SU-DHL-6 (cell line): ENCODE measurements around the gene SIK3.

Source experiments
- H2AFZ ChIP-seq: fragments of 200-600 bp; sonication (generic); 2 replicates; pipeline ENCODE4 v1.6.1; 2014; ENCODE audit warnings: low read depth, mild to moderate bottlenecking, moderate library complexity, mixed read lengths, antibody characterized with exemption, low read length; ENCODE audit not compliant: severe bottlenecking
- H3F3A ChIP-seq: fragments of 200-600 bp; shearing (Covaris generic); 2 replicates; pipeline ENCODE4 v1.6.0; 2016; ENCODE audit warnings: antibody characterized with exemption, mild to moderate bottlenecking; ENCODE audit not compliant: insufficient read depth
- H3K27ac ChIP-seq: fragments of 200-600 bp; sonication (generic); 2 replicates; pipeline ENCODE4 v1.5.1; 2016; ENCODE audit warnings: low read depth, mild to moderate bottlenecking, low read length, moderate library complexity, mixed read lengths
- H3K27me3 ChIP-seq: fragments of 200-600 bp; sonication (generic), shearing (Covaris generic); 2 replicates; pipeline ENCODE4 v1.6.0; 2014; ENCODE audit warnings: mild to moderate bottlenecking, low read length
- H3K36me3 ChIP-seq: fragments of 200-600 bp; sonication (generic); 2 replicates; pipeline ENCODE4 v1.6.1; 2014; ENCODE audit warnings: mild to moderate bottlenecking, low read length, mixed read lengths
- H3K4me2 ChIP-seq: fragments of 300-600, 200-600 bp; shearing (Covaris generic), sonication (generic); 2 replicates; pipeline ENCODE4 v1.6.0; 2014; ENCODE audit warnings: low read length, low read depth, mild to moderate bottlenecking; ENCODE audit not compliant: poor library complexity, severe bottlenecking
- H3K4me3 ChIP-seq: fragments of 200-600 bp; sonication (generic); 2 replicates; pipeline ENCODE4 v1.5.1; 2014; ENCODE audit warnings: antibody characterized with exemption, low read length, mild to moderate bottlenecking, mixed read lengths; ENCODE audit not compliant: insufficient read depth, poor library complexity, severe bottlenecking
- H3K79me2 ChIP-seq: fragments of 200-600 bp; sonication (generic); 2 replicates; pipeline ENCODE4 v1.6.1; 2014; ENCODE audit warnings: mild to moderate bottlenecking, low read length, moderate library complexity; ENCODE audit not compliant: insufficient read depth
- H3K9ac ChIP-seq: fragments of 200-600 bp; sonication (generic); 2 replicates; pipeline ENCODE4 v1.7.0; 2014; ENCODE audit warnings: mild to moderate bottlenecking, low read length
- H3K9me2 ChIP-seq: fragments of 200-600 bp; sonication (generic); replicated peaks from 2 replicates; pipeline ENCODE4 v1.6.1; 2014; ENCODE audit warnings: low read length; ENCODE audit not compliant: insufficient read depth
- H3K9me3 ChIP-seq: fragments of 200-600 bp; sonication (generic); 2 replicates; pipeline ENCODE4 v1.6.1; 2014; ENCODE audit warnings: low read length, mixed read lengths; ENCODE audit not compliant: insufficient read depth
- H4K20me1 ChIP-seq: fragments of 200-600 bp; sonication (generic); 2 replicates; pipeline ENCODE4 v1.6.1; 2014; ENCODE audit warnings: low read depth, mild to moderate bottlenecking, antibody characterized with exemption, low read length, moderate library complexity, mixed read lengths
- CTCF ChIP-seq: fragments of 200-600 bp; sonication (generic); IDR thresholded peaks from one replicate; pipeline ENCODE4 v1.5.1; 2017; ENCODE audit warnings: antibody characterized with exemption, mild to moderate bottlenecking, low read length, moderate library complexity; ENCODE audit not compliant: insufficient read depth, poor library complexity, severe bottlenecking
- EZH2phosphoT487 ChIP-seq: fragments of 200-600 bp; sonication (generic), shearing (Covaris generic); conservative IDR thresholded peaks from 2 replicates; pipeline ENCODE4 v1.6.1; 2018; ENCODE audit warnings: mild to moderate bottlenecking, antibody characterized with exemption, low read length, moderate library complexity, mixed read lengths

Gene SIK3

DNA sequence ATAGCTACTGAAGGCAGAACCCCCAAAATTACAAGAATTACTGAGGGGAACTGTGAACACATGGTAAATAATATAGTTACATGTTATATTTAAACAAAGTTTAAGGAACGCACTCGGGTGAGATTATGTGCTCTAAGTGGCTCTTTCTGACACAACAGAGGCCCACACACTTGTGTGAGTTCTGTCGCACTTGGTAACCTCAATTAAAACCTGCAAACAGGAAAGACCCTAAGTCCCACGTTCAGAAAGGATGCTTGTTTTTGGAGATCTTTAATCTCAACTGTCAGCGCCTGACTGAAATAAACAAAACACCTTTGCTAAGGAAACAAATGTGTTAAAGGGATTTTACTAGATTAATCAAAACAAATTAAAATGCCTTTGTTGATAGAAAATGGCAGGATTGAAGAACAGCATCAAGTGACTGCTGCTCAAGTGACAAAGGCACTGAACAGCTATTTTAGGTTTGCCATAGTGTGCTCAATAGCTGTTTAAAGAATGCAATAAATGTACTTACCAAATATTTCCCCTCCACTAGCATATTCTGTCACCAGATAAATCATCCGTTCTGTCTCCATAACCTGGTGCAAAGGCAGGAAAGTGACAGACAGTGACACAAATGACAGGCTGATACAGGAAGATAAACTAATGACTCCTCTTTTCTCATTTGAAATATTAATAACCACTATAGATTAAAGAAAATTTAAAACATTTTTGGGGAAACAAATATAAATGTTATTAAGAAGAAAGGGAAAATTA is 144.5 kb downstream of the SIK3 start:
- Histone ChIP-seq H3K27me3 (no peaks in the 10 kb centered on the region), H3F3A (peaks cover 39% of the 10 kb centered on the region), H3K9me2 (no peaks in the 10 kb centered on the region), H3K27ac (peak overlapping the region; percentile 77), H3K9me3 (no peaks in the 10 kb centered on the region), H3K36me3 (no peaks in the 10 kb centered on the region), H3K79me2 (peaks cover 4% of the 10 kb centered on the region), H2AFZ (peak overlapping the region; percentile 4), H3K4me2 (peak overlapping the region; percentile 91), H4K20me1 (no peaks in the 10 kb centered on the region), H3K4me3 (peak overlapping the region; percentile 32), H3K9ac (peak overlapping the region; percentile 52)
- TF ChIP-seq CTCF (no peak), EZH2phosphoT487 (no peak)

GRCh38 chr11:116951762-116952161 is 146.5 kb downstream of the SIK3 start:
- no peak for TF ChIP-seq EZH2phosphoT487
- TF ChIP-seq CTCF: no peak
- H3K27ac ChIP-seq: no peak overlapping the region
- H3K4me3 ChIP-seq: no peak overlapping the region
- H3K27me3 ChIP-seq: no peaks in the 10 kb centered on the region
- H3K9me3 ChIP-seq: no peaks in the 10 kb centered on the region
- H4K20me1 ChIP-seq: no peaks in the 10 kb centered on the region
- H3K36me3 ChIP-seq: no peaks in the 10 kb centered on the region
- H3K79me2 ChIP-seq: peaks cover 4% of the 10 kb centered on the region
- H2AFZ ChIP-seq: no peak overlapping the region
- H3F3A ChIP-seq: peaks cover 24% of the 10 kb centered on the region
- H3K4me2 ChIP-seq: no peak overlapping the region
- H3K9ac ChIP-seq: no peak overlapping the region
- H3K9me2 ChIP-seq: no peaks in the 10 kb centered on the region

DNA sequence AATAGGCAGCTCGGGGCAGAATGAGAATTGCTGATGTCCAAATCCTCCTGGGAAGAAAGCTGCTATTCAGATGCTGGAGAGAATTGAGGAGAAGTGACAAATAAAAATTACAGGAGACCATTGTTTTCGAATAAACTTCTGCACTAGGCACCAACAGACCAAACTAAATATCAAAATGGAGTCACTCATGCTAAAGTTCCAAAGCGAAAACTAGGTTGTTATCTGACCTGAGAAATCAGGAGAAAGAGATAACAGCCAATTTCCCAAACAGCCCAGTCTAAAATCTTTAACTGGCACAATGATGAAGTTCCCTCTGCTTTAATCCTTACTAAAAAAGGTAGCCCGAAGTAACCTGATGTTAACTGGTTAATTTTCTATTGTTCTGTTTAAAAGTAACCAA is 148.0 kb downstream of the SIK3 start:
- Histone ChIP-seq H2AFZ (no peak overlapping the region), H3K27ac (no peak overlapping the region), H3F3A (peaks cover 16% of the 10 kb centered on the region), H3K9me3 (no peaks in the 10 kb centered on the region), H3K27me3 (no peaks in the 10 kb centered on the region), H3K4me3 (no peak overlapping the region), H3K79me2 (peaks cover 4% of the 10 kb centered on the region), H3K36me3 (no peaks in the 10 kb centered on the region), H3K9me2 (no peaks in the 10 kb centered on the region), H3K4me2 (no peak overlapping the region), H3K9ac (no peak overlapping the region), H4K20me1 (no peaks in the 10 kb centered on the region)
- no peak for TF ChIP-seq EZH2phosphoT487
- no peak for TF ChIP-seq CTCF
